ENCODE data around the gene NUDCD3. TPM values are rescaled to one million over a fixed set of nuclear protein-coding genes. Genes with fewer than 3 reads are reported as not detected.

The NUDCD3 gene
- total RNA-seq, 4 donors from 2014 or later, result 28.5 to 115 (median 52.6) TPM

DNA sequence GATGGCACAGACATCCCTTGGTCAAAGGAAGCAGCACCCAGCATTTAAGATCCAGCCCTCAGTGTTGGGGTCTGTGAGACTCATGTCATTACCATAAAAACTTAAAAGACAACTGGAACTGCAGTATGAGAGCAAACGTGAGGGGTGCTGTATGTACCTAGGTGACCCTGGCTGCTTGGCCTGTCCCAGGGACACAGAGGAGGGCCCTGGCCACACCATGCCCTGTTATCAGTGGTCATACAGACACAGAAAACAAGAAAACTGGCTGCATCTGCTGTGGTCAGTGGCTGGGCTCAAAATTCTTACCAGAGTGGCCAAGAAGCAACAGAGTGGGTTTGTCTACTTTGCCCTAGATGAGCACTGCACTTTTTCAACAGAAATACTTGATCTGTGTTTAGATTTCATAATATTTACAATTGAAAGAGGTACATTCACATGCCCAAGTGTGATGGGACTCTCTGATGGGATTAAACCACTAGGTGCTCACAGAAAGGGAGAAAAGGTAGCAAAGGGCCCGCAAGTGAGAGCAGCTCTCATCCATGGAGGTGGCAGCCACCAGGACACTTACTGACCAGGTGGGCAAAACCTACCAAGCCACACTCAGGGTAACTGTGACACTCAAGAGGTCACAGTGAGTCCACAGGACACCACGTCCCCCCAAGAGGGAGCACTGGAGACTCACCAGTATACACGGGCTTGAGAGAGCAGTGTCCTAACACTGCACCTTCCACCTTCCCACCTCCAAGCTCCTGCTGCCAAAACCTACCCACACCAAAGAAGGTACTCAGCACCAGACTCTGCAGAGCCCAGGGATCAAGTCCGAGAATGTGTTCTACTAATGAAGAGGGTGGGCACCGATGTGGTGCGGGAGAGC lies 97.0 kb downstream of the NUDCD3 start:
- H3K36me3 ChIP-seq, result no peaks in the 10 kb centered on the region
- TF ChIP-seq, protein P1, sequence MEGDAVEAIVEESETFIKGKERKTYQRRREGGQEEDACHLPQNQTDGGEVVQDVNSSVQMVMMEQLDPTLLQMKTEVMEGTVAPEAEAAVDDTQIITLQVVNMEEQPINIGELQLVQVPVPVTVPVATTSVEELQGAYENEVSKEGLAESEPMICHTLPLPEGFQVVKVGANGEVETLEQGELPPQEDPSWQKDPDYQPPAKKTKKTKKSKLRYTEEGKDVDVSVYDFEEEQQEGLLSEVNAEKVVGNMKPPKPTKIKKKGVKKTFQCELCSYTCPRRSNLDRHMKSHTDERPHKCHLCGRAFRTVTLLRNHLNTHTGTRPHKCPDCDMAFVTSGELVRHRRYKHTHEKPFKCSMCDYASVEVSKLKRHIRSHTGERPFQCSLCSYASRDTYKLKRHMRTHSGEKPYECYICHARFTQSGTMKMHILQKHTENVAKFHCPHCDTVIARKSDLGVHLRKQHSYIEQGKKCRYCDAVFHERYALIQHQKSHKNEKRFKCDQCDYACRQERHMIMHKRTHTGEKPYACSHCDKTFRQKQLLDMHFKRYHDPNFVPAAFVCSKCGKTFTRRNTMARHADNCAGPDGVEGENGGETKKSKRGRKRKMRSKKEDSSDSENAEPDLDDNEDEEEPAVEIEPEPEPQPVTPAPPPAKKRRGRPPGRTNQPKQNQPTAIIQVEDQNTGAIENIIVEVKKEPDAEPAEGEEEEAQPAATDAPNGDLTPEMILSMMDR (IDR thresholded peaks at IDR 0.05), result no peak
- TF ChIP-seq POLR2A (IDR thresholded peaks at IDR 0.05), result no peak
- no peaks in the 10 kb centered on the region for H3K27me3 ChIP-seq
- H3K9me3 ChIP-seq, result no peaks in the 10 kb centered on the region
- H3K4me1 ChIP-seq, result peaks cover 0 to 7% of the 10 kb centered on the region in 2 donors
- no peak for DNase-seq
- intact Hi-C loops (cut with DNase I; ENCODE audit: low total_unique reads), result no loop called here
- H3K27ac ChIP-seq, result no peak overlapping the region
- H3K4me3 ChIP-seq, result no peak overlapping the region

DNA sequence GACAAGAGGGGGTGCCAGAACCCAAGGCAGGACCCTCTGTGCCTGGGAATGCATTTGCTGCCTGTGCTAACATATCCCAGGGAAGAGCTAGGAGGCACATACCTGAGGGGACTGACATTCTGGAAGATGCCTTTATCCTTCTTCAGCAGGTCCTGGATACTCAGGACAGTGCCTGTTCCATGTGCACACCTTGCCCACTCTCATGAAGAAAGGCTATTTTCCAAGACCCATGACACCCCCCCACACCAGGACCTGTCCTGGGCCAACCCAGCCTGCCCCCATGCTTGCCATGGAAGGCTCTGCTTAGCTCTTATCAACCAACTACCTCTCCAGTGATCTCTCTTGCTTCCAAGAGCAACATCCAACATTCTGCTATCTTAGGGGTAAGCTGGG lies 97.8 kb downstream of the NUDCD3 start:
- DNase-seq, result no peak
- H3K27me3 ChIP-seq, result no peaks in the 10 kb centered on the region
- no peak overlapping the region for H3K4me3 ChIP-seq
- peaks cover 0 to 7% of the 10 kb centered on the region in 2 donors for H3K4me1 ChIP-seq
- H3K9me3 ChIP-seq, result no peaks in the 10 kb centered on the region
- TF ChIP-seq, protein P1 (IDR thresholded peaks at IDR 0.05), result no peak
- no peak for TF ChIP-seq POLR2A (IDR thresholded peaks at IDR 0.05)
- intact Hi-C loops (cut with DNase I; ENCODE audit: low total_unique reads), result no loop called here
- H3K27ac ChIP-seq, result no peak overlapping the region
- no peaks in the 10 kb centered on the region for H3K36me3 ChIP-seq

DNA sequence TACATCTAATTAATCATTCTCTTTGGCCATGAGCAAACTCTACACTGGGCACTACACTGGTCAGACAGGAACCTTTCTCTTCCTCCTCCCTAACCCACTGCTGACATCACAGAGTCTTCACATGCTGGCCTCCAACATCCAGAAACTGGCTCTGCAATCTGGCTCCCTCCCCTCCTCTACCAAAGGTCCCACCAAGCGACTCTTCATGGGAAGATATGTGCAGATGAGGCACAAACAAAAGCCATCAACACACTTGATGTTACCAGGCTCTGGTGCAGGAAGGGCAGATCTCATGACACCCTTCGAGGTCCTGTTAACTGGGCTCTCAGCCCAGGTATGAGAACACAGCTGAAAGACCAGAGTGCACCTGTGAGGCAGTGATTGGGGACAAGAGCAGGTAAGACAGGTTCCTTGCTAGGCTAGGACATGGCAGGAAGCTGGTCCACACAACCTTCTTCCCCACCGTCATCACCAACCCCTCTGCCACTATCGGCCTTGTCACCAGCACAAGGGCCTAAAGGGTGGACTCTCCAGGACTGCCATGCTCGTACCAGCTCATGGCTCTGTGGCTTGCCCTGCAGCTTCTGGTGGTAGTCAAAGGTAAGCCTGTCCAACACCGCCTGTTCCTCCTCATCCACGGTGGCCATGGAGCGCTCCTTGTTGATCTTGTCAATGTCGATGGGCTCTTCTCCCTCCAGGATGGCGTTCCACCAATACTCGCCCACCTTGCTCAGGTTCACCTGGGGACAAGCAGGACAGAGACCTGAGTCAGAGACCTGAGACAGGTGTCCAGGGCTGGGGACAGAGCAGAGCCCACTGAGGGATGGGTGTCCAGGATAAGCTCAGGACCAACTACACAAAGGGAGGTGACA lies 98.5 kb downstream of the NUDCD3 start:
- Histone ChIP-seq H3K27ac (no peak overlapping the region), H3K4me1 (peaks cover 0 to 3% of the 10 kb centered on the region in 2 donors), H3K9me3 (no peaks in the 10 kb centered on the region), H3K27me3 (no peaks in the 10 kb centered on the region), H3K36me3 (no peaks in the 10 kb centered on the region), H3K4me3 (no peak overlapping the region)
- DNase-seq, result peak in 1 of 2 donors; percentile 8
- TF ChIP-seq, protein P1 (IDR thresholded peaks at IDR 0.05), result no peak
- TF ChIP-seq POLR2A (IDR thresholded peaks at IDR 0.05), result no peak
- intact Hi-C loops (cut with DNase I; ENCODE audit: low total_unique reads), result no loop called here

DNA sequence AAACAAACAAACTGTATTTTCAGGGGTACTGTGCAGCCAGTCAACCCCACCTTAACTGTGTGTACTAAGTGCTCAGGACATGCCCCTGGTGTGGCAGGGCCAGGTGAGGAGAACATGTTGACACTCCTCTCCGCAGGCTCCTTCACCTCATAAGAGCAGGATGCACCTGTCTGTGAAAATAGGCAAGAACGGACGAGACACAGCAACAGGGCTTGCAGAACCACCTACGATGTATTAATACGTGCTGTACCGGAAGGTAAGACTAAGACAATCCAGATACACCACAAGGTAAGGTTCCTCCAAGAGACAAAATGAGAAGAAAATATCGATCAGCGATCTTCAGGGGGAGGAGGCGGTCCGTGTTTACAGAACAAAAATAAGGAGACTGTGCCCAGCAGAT lies 99.3 kb downstream of the NUDCD3 start:
- H3K9me3 ChIP-seq, result no peaks in the 10 kb centered on the region
- no peaks in the 10 kb centered on the region for H3K4me1 ChIP-seq
- intact Hi-C loops (cut with DNase I; ENCODE audit: low total_unique reads), result no loop called here
- H3K4me3 ChIP-seq, result no peak overlapping the region
- H3K36me3 ChIP-seq, result no peaks in the 10 kb centered on the region
- DNase-seq, result no peak
- no peaks in the 10 kb centered on the region for H3K27me3 ChIP-seq
- H3K27ac ChIP-seq, result no peak overlapping the region
- TF ChIP-seq POLR2A (IDR thresholded peaks at IDR 0.05), result no peak
- TF ChIP-seq, protein P1 (IDR thresholded peaks at IDR 0.05), result no peak

DNA sequence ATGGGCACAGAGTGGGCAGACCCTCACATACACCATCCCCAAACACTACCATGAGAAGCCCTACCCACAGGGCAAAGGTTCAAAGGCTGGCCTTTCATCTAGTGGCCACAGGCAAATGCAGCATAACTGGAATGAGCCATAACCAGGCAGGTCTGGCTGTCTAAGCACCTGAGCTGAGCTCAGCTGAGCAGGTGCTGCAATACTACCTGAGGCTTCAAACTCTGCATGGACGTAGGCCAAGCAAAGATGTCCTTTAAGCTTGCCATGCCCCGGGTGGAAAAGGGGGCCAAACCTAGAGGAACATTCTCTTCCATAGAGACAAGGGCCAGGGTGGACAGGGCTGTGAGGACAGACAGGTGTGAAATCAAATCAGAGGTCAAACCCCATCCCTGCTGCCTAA lies 99.8 kb downstream of the NUDCD3 start:
- H3K27me3 ChIP-seq, result no peaks in the 10 kb centered on the region
- TF ChIP-seq, protein P1 (IDR thresholded peaks at IDR 0.05), result no peak
- no peak for TF ChIP-seq POLR2A (IDR thresholded peaks at IDR 0.05)
- H3K4me3 ChIP-seq, result no peak overlapping the region
- DNase-seq, result no peak
- H3K4me1 ChIP-seq, result no peaks in the 10 kb centered on the region
- no peak overlapping the region for H3K27ac ChIP-seq
- H3K36me3 ChIP-seq, result no peaks in the 10 kb centered on the region
- H3K9me3 ChIP-seq, result no peaks in the 10 kb centered on the region
- intact Hi-C loops (cut with DNase I; ENCODE audit: low total_unique reads), result no loop called here

Data from uterus (tissue), 4 donors.